8988T (cell line): ENCODE data around the gene ATP5F1D.
A peak's percentile ranks its signal among the peaks of the same experiment; 100 is the strongest.

Source experiments
- DNase-seq: peaks from one replicate; pipeline ENCODE4 v3.0.0; 2011

Gene ATP5F1D

GRCh38 chr19:1259876-1260748 lies 18.6 kb downstream of the ATP5F1D start:
- DNase-seq = no peak

- peak; percentile 98 for DNase-seq
Measured at GRCh38 chr19:1260749-1261537, 19.4 kb downstream of the ATP5F1D start.

GRCh38 chr19:1261538-1261797 lies 19.9 kb downstream of the ATP5F1D start:
- DNase-seq = no peak

- no peak for DNase-seq
Measured at GRCh38 chr19:1261798-1262622, 20.5 kb downstream of the ATP5F1D start.

GRCh38 chr19:1262623-1263123 lies 21.1 kb downstream of the ATP5F1D start:
- DNase-seq = no peak

- DNase-seq = no peak
Measured at GRCh38 chr19:1263188-1263587, 21.6 kb downstream of the ATP5F1D start.

- peak; percentile 97 for DNase-seq
Measured at GRCh38 chr19:1264801-1265614, 23.5 kb downstream of the ATP5F1D start.

GRCh38 chr19:1265615-1266128 lies 24.1 kb downstream of the ATP5F1D start:
- no peak for DNase-seq

- DNase-seq = peak; percentile 97
Measured at GRCh38 chr19:1266129-1266915, 24.8 kb downstream of the ATP5F1D start.

- DNase-seq = peak; percentile 80
Measured at GRCh38 chr19:1266916-1267476, 25.4 kb downstream of the ATP5F1D start.

- no peak for DNase-seq
Measured at GRCh38 chr19:1267477-1268225, 26.1 kb downstream of the ATP5F1D start.

- no peak for DNase-seq
Measured at GRCh38 chr19:1268226-1269064, 26.9 kb downstream of the ATP5F1D start.

GRCh38 chr19:1269065-1269477 lies 27.5 kb downstream of the ATP5F1D start, which contains the start of gene CIRBP:
Gene CIRBP (plus strand): TSS chr19:1269332. CDS start chr19:1270934, 1,602 bp downstream.
- DNase-seq = peak; percentile 99

GRCh38 chr19:1269478-1270212 lies 28.1 kb downstream of the ATP5F1D start:
- DNase-seq = peak; percentile 95

GRCh38 chr19:1270213-1270853 lies 28.8 kb downstream of the ATP5F1D start:
- DNase-seq = no peak

GRCh38 chr19:1270854-1271527 lies 29.4 kb downstream of the ATP5F1D start:
- no peak for DNase-seq
